Body of pancreas (tissue), 4 donors: Measurements from ENCODE around the gene TOP1.

Source experiments
- POLR2A ChIP-seq, 3 donors: fragments of 450-650 bp; IDR thresholded peaks; one replicate each; pipeline ENCODE4 v1.6.1; 2016; ENCODE audit warnings: antibody characterized with exemption in 3 of 3, mild to moderate bottlenecking in 2 of 3
- TF ChIP-seq, protein P1 (sequence below), 7 experiments: fragments of 450-650 bp in 4 of 7; fragments of 200-600 bp in 3 of 7; sonication (generic) in 3 of 7; IDR thresholded peaks; one replicate each; pipeline ENCODE4 v1.5.1; 2016 to 2019; ENCODE audit warnings: antibody characterized with exemption in 7 of 7

DNA sequence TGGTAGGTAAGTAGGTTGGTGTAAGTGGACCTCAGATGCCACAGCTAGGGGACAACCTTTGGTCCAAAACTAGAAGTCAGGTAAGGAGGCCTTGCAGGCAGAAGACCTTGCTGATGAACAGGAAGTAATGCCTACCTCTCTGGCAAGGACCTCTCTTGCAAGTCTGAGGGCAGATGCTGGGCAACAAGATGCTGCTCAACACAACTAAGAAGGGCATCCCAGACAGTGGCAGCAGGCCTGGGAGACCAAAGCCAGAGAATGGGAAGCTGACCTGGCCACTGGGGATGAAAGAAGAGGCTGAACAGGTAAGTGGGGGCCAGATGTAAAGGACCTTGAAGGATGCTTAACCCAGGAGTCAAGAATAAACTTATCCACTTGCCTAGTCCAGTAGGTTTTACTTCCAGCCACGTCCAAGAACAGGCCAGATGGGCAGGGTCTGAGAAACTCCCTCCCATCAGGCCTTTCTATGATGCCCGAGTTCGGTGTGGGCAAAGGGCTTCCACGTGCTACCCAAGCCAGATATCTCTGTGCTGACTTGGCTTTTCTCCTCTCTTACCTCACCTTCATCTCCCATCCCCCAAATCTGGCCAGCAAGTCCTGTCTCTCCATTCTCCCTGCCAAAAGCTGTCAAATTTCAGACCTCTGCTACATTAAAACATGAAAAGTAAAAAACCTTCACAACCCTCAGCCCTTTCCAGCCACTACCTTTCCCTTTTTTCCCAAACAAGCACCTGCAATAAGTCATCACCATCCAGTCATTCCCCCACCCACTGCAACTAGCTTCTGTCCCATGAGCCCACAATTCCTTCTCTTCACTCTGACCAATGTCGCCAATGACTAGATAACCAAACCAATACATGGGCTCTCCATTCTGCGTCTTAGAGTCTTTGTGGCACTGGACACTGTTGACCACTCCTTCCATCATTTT, 97.2 kb downstream of the TOP1 start:
- TF ChIP-seq, protein P1, sequence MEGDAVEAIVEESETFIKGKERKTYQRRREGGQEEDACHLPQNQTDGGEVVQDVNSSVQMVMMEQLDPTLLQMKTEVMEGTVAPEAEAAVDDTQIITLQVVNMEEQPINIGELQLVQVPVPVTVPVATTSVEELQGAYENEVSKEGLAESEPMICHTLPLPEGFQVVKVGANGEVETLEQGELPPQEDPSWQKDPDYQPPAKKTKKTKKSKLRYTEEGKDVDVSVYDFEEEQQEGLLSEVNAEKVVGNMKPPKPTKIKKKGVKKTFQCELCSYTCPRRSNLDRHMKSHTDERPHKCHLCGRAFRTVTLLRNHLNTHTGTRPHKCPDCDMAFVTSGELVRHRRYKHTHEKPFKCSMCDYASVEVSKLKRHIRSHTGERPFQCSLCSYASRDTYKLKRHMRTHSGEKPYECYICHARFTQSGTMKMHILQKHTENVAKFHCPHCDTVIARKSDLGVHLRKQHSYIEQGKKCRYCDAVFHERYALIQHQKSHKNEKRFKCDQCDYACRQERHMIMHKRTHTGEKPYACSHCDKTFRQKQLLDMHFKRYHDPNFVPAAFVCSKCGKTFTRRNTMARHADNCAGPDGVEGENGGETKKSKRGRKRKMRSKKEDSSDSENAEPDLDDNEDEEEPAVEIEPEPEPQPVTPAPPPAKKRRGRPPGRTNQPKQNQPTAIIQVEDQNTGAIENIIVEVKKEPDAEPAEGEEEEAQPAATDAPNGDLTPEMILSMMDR (IDR thresholded peaks at IDR 0.05) = no peak
- TF ChIP-seq POLR2A (IDR thresholded peaks at IDR 0.05) = no peak
